Measurements from ENCODE around the gene DENND2A. TPM values are rescaled to one million over a fixed set of nuclear protein-coding genes. Genes with fewer than 3 reads are reported as not detected.
"Not testable (repeated sequence)": the region's sequence is repeated elsewhere in the genome, so short reads cannot be mapped to it uniquely, and the experiment has no call there.

The DENND2A gene
- total RNA-seq, 1 donor from 2014 or later = 39.8 TPM

DNA sequence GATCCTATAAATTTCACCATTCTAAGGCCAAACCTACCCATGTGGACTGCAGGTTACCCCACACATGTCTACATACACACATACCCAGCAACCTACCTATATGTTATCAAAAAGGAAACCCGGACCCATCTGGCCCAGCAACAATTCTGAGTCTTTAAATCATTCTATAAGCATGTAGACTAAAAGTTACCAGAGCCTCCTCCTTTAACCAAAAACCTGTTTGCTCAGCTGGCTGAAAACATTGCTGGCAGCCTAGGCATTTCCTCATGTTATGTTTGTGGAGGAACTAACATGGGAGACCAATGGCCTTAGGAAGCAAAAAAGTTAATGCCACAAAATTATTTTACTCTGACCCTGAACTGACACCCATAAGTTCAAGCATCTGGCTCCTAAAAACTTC is 26.9 kb upstream of the DENND2A start:
- Mint-ChIP-seq H3K9me3 (ENCODE audit: low read depth) (no peaks in the 10 kb centered on the region), H3K27ac (no peak overlapping the region), H3K4me1 (ENCODE audit: low read depth) (peaks cover 5% of the 10 kb centered on the region), H3K36me3 (ENCODE audit: insufficient read depth) (no peaks in the 10 kb centered on the region), H3K4me3 (ENCODE audit: low read depth) (no peak overlapping the region), H3K27me3 (peaks cover 3% of the 10 kb centered on the region)
- DNase-seq (ENCODE audit: low spot score, unreplicated experiment) = no peak
- TF ChIP-seq, protein P1, sequence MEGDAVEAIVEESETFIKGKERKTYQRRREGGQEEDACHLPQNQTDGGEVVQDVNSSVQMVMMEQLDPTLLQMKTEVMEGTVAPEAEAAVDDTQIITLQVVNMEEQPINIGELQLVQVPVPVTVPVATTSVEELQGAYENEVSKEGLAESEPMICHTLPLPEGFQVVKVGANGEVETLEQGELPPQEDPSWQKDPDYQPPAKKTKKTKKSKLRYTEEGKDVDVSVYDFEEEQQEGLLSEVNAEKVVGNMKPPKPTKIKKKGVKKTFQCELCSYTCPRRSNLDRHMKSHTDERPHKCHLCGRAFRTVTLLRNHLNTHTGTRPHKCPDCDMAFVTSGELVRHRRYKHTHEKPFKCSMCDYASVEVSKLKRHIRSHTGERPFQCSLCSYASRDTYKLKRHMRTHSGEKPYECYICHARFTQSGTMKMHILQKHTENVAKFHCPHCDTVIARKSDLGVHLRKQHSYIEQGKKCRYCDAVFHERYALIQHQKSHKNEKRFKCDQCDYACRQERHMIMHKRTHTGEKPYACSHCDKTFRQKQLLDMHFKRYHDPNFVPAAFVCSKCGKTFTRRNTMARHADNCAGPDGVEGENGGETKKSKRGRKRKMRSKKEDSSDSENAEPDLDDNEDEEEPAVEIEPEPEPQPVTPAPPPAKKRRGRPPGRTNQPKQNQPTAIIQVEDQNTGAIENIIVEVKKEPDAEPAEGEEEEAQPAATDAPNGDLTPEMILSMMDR (IDR thresholded peaks at IDR 0.05; ENCODE audit: unreplicated experiment) = no peak

DNA sequence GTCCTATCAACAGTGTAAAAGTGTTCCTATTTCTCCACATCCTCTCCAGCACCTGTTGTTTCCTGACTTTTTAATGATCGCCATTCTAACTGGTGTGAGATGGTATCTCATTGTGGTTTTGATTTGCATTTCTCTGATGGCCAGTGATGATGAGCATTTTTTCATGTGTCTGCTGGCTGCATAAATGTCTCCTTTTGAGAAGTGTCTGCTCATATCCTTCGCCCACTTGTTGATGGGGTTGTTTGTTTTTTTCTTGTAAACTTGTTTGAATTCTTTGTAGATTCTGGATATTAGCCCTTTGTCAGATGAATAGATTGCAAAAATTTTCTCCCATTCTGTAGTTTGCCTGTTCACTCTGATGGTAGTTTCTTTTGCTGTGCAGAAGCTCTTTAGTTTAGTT is 22.3 kb upstream of the DENND2A start:
- H3K4me1 Mint-ChIP-seq (ENCODE audit: low read depth); H3K36me3 Mint-ChIP-seq (ENCODE audit: insufficient read depth); H3K9me3 Mint-ChIP-seq (ENCODE audit: low read depth); H3K27me3 Mint-ChIP-seq; H3K27ac Mint-ChIP-seq; H3K4me3 Mint-ChIP-seq (ENCODE audit: low read depth); DNase-seq (ENCODE audit: low spot score, unreplicated experiment): not testable (repeated sequence)

DNA sequence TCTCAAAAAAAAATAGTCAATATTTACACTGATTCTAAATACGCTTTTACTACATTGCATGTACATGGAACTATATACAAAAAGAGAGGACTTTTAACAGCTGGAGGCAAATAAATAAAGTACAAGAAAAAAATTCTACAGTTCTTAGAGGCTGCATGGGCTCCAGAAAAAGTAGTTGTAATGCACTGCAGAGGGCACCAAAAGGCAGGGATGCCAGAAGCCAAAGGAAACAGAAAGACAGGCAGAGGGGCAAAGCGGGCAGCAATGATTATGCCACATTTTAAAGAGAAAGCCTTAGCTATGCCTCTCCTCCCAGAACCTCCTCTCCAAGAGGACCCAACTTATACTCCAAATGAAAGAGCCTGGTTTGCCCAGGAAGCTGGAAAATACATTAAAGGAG is 20.5 kb upstream of the DENND2A start:
- Mint-ChIP-seq H3K4me3 (ENCODE audit: low read depth) (no peak overlapping the region), H3K4me1 (ENCODE audit: low read depth) (peaks cover 9% of the 10 kb centered on the region), H3K36me3 (ENCODE audit: insufficient read depth) (no peaks in the 10 kb centered on the region), H3K9me3 (ENCODE audit: low read depth) (no peaks in the 10 kb centered on the region), H3K27me3 (peaks cover 3% of the 10 kb centered on the region), H3K27ac (no peak overlapping the region)
- TF ChIP-seq, protein P1 (IDR thresholded peaks at IDR 0.05; ENCODE audit: unreplicated experiment) = no peak
- DNase-seq (ENCODE audit: low spot score, unreplicated experiment) = no peak

DNA sequence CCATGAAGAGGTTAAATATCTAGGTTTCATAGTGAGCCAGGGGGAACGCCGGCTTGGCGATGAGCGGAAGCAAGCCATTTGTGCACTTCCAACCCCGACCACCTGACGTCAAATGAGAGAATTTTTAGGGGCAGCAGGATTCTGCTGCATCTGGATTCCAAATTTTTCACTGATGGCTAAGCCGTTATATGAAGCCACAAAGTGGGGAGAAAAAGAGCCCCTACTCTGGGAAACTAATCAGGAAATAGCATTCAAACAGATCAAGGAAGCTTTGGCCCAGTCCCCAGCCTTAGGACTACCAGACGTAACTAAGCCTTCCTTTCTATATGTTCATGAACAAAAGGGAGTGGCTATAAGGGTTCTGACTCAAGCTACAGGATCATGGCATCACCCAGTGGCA is 19.2 kb upstream of the DENND2A start:
- Mint-ChIP-seq H3K27ac (no peak overlapping the region), H3K4me1 (ENCODE audit: low read depth) (peaks cover 9% of the 10 kb centered on the region), H3K27me3 (peaks cover 6% of the 10 kb centered on the region), H3K36me3 (ENCODE audit: insufficient read depth) (no peaks in the 10 kb centered on the region), H3K9me3 (ENCODE audit: low read depth) (no peaks in the 10 kb centered on the region), H3K4me3 (ENCODE audit: low read depth) (no peak overlapping the region)
- no peak for DNase-seq (ENCODE audit: low spot score, unreplicated experiment)
- TF ChIP-seq, protein P1 (IDR thresholded peaks at IDR 0.05; ENCODE audit: unreplicated experiment) = no peak

DNA sequence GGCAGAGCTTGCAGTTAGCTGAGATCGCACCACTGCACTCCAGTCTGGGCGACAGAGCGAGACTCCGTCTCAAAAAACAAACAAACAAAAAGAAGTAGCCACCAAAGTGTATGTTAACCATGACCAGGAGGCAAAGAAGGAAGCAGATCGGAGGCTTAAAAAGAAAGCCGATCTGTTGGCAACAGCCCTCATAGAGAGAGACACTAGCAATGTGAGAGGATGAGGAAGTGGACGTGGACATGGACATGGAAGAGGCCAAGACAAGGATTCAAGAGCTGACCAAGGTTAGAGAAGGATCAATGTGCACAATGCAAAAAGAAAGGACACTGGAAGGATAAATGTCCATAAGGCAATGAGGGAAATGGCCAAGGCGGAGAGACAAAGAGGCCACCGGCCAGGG is 17.3 kb upstream of the DENND2A start:
- peaks cover 6% of the 10 kb centered on the region for H3K27me3 Mint-ChIP-seq
- TF ChIP-seq, protein P1 (IDR thresholded peaks at IDR 0.05; ENCODE audit: unreplicated experiment) = no peak
- no peak overlapping the region for H3K27ac Mint-ChIP-seq
- no peak for DNase-seq (ENCODE audit: low spot score, unreplicated experiment)
- H3K9me3 Mint-ChIP-seq (ENCODE audit: low read depth) = no peaks in the 10 kb centered on the region
- no peak overlapping the region for H3K4me3 Mint-ChIP-seq (ENCODE audit: low read depth)
- H3K4me1 Mint-ChIP-seq (ENCODE audit: low read depth) = peaks cover 10% of the 10 kb centered on the region
- H3K36me3 Mint-ChIP-seq (ENCODE audit: insufficient read depth) = no peaks in the 10 kb centered on the region

DNA sequence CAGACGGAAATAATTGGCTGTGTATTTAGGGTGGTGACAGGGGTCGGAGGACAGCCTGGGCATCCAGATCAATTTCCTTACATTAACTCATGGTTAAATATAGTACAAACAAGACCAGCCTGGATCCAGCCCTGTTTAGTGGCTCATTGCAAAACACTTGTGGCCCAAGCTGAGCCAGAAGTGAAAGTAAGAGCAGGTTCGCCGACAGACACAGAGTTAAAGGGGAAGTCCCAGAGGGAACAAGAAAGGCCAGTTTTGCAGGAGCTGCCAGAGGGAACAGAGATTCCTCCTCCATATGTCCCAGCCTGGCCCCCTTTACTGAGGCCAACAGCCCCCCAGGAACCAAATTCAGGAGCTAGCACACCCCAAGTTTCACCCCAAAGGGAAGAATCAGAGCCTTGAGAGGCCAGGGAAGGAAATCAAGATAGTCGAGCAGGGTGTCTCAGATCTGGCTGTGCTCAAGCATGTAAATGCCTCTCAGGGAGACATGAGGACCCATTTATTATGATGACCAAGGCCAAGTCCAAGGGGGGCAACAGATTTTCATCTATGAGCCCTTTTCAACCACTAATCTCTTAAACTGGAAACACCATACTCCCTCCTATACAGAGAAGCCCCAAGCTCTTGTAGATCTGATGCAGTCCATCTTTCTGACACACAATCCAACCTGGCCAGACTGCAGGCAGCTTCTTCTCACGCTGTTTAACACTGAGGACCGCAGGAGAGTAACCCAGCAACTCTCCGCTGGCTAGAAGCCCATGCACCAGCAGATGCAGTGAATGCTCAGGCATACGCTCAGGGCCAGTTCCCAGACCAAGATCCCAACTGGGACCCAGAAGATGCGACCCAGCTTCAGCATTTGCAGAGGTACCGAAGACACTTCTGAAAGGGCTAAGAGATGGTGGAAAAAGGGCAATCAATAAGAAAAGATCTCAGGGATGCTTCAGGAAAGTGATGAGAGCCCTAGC is 16.2 kb upstream of the DENND2A start:
- Mint-ChIP-seq H3K36me3 (ENCODE audit: insufficient read depth) (no peaks in the 10 kb centered on the region), H3K4me1 (ENCODE audit: low read depth) (peaks cover 10% of the 10 kb centered on the region), H3K4me3 (ENCODE audit: low read depth) (no peak overlapping the region), H3K9me3 (ENCODE audit: low read depth) (no peaks in the 10 kb centered on the region), H3K27me3 (peaks cover 6% of the 10 kb centered on the region), H3K27ac (no peak overlapping the region)
- TF ChIP-seq, protein P1 (IDR thresholded peaks at IDR 0.05; ENCODE audit: unreplicated experiment) = no peak
- DNase-seq (ENCODE audit: low spot score, unreplicated experiment) = no peak

Measured in progenitor cell of endocrine pancreas (in vitro differentiated cells).